GM19455 (cell line): Measurements from ENCODE around the gene SLC34A3.
"Not testable (repeated sequence)": the region's sequence is repeated elsewhere in the genome, so short reads cannot be mapped to it uniquely, and the experiment has no call there.

Experiments used
- ATAC-seq: cut with Tn5 transposase; IDR thresholded peaks from one replicate; pipeline ENCODE4 v1.9.1; 2021; ENCODE audit not compliant: unreplicated experiment

The SLC34A3 gene

GRCh38 chr9:137241490-137242268 lies 11.0 kb downstream of the SLC34A3 start:
- ATAC-seq = peak; percentile 6

- no peak for ATAC-seq
These were observed 11.8 kb downstream of the SLC34A3 start for GRCh38 chr9:137242269-137243203.

GRCh38 chr9:137243266-137243625 lies 12.5 kb downstream of the SLC34A3 start:
- ATAC-seq = not testable (repeated sequence)

GRCh38 chr9:137243626-137244485 lies 13.2 kb downstream of the SLC34A3 start:
- ATAC-seq = no peak

GRCh38 chr9:137244486-137245449 lies 14.1 kb downstream of the SLC34A3 start:
- ATAC-seq = no peak

- ATAC-seq = no peak
These were observed 15.0 kb downstream of the SLC34A3 start for GRCh38 chr9:137245450-137246421.

GRCh38 chr9:137247135-137247915 lies 16.6 kb downstream of the SLC34A3 start:
- ATAC-seq = no peak

GRCh38 chr9:137247916-137248175 lies 17.1 kb downstream of the SLC34A3 start:
- no peak for ATAC-seq

GRCh38 chr9:137250329-137251193 lies 19.9 kb downstream of the SLC34A3 start:
- no peak for ATAC-seq

- no peak for ATAC-seq
These were observed 20.4 kb downstream of the SLC34A3 start, which contains the start of gene STPG3 for GRCh38 chr9:137251194-137251461. STPG3 (plus strand) TSS chr9:137251286; CDS start chr9:137251287, 1 bp downstream.

GRCh38 chr9:137251490-137252268 lies 21.0 kb downstream of the SLC34A3 start:
- no peak for ATAC-seq

GRCh38 chr9:137252555-137253506 lies 22.1 kb downstream of the SLC34A3 start:
- no peak for ATAC-seq

GRCh38 chr9:137253717-137254623 lies 23.3 kb downstream of the SLC34A3 start:
- no peak for ATAC-seq

- peak; percentile 67 for ATAC-seq
These were observed 24.1 kb downstream of the SLC34A3 start, which contains the start of gene NELFB for GRCh38 chr9:137254624-137255447. NELFB (plus strand) TSS chr9:137255327.
